ENCODE results near the gene POU4F1. TPM values are rescaled to one million over a fixed set of nuclear protein-coding genes. Genes with fewer than 3 reads are reported as not detected.

Gene POU4F1
- total and polyA plus RNA-seq, 2 of the 13 experiments (the other 11 are each of a cell fraction or from before 2014, with no cell fraction given) = 1.0 to 1.1 TPM

DNA sequence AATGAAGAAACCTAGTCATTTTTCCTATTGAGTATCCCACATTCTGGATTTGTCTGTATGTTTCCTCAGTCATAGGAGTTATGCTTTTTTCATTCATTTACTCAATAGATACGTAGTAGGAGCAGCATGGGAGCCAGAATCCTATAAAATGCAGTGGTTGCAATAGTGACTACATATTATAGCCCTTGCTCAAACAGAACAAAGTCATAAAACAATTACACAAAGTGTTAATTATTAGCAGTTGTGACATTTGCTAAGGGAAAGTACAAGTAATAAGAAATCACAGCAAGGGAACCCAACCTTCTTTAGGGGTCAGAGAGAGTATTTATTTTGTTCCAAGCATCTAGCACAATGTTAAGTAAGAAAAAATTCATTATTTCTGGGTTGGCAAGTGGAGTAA lies 27.7 kb upstream of the POU4F1 start:
- Histone ChIP-seq H3K36me3 (replicated peaks in 1 of 2; ENCODE audit: control insufficient read depth in 1 of 2, insufficient read depth in 2 of 2, low read length in 2 of 2) (peaks cover 3 to 46% of the 10 kb centered on the region in 2 experiments; a peak in 4 of 5 replicates), H4K20me1 (ENCODE audit: insufficient read depth, low read length) (no peaks in the 10 kb centered on the region), H3K4me1 (ENCODE audit: insufficient read depth, low read length) (no peaks in the 10 kb centered on the region), H3K9ac (ENCODE audit: insufficient read depth, low read depth, low read length) (no peak overlapping the region), H2AFZ (ENCODE audit: low read length) (no peak overlapping the region), H3K9me3 (ENCODE audit: low read length) (no peaks in the 10 kb centered on the region), H3K27ac (ENCODE audit: extremely low read length, insufficient read depth, low read length) (no peak overlapping the region), H3K4me3 (replicated peaks in 1 of 3; ENCODE audit: insufficient read depth in 1 of 3, low read depth in 2 of 3, low read length in 3 of 3) (no peak overlapping the region), H3K27me3 (ENCODE audit: control insufficient read depth in 1 of 2, insufficient read depth in 2 of 2, low read length in 2 of 2) (no peaks in the 10 kb centered on the region), H3K79me2 (ENCODE audit: insufficient read depth, low read length) (no peaks in the 10 kb centered on the region), H3K4me2 (ENCODE audit: low read depth, low read length) (no peak overlapping the region)
- ChIA-PET POLR2A (no interaction called here), CTCF (ENCODE audit: low intra/inter-chr PET ratio, low total read pairs) (no interaction called here)
- no TSS peak for BruUV-seq (replicated peaks)
- DNase-seq (ENCODE audit: low spot score) (no peak), FAIRE-seq (no peak), ATAC-seq (no peak)
- WGBS (ENCODE audit: low lambda C conversion rate) = 94% methylated on average over 1 of the region's 1 CpG
- intact Hi-C loops (cut with micrococcal nuclease; ENCODE audit: unreplicated experiment) = no loop called here
- in situ Hi-C loops (cut with HindIII; ENCODE audit: extremely low pct_ligation_motif_present, low pct_unique_long_range_greater_than_20kb) = no loop called here
- no peak for TF ChIP-seq ZNF816 (CRISPR knock-in tag; IDR thresholded peaks at IDR 0.05; ENCODE audit: borderline replicate concordance)
- TF ChIP-seq ZNF790 (CRISPR knock-in tag; IDR thresholded peaks at IDR 0.05; ENCODE audit: borderline replicate concordance) = no peak
- TF ChIP-seq, protein P1, sequence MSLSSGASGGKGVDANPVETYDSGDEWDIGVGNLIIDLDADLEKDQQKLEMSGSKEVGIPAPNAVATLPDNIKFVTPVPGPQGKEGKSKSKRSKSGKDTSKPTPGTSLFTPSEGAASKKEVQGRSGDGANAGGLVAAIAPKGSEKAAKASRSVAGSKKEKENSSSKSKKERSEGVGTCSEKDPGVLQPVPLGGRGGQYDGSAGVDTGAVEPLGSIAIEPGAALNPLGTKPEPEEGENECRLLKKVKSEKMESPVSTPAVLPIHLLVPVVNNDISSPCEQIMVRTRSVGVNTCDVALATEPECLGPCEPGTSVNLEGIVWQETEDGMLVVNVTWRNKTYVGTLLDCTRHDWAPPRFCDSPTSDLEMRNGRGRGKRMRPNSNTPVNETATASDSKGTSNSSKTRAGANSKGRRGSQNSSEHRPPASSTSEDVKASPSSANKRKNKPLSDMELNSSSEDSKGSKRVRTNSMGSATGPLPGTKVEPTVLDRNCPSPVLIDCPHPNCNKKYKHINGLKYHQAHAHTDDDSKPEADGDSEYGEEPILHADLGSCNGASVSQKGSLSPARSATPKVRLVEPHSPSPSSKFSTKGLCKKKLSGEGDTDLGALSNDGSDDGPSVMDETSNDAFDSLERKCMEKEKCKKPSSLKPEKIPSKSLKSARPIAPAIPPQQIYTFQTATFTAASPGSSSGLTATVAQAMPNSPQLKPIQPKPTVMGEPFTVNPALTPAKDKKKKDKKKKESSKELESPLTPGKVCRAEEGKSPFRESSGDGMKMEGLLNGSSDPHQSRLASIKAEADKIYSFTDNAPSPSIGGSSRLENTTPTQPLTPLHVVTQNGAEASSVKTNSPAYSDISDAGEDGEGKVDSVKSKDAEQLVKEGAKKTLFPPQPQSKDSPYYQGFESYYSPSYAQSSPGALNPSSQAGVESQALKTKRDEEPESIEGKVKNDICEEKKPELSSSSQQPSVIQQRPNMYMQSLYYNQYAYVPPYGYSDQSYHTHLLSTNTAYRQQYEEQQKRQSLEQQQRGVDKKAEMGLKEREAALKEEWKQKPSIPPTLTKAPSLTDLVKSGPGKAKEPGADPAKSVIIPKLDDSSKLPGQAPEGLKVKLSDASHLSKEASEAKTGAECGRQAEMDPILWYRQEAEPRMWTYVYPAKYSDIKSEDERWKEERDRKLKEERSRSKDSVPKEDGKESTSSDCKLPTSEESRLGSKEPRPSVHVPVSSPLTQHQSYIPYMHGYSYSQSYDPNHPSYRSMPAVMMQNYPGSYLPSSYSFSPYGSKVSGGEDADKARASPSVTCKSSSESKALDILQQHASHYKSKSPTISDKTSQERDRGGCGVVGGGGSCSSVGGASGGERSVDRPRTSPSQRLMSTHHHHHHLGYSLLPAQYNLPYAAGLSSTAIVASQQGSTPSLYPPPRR (CRISPR knock-in tag; IDR thresholded peaks at IDR 0.05; ENCODE audit: borderline replicate concordance) = no peak
- TF ChIP-seq, protein P2, sequence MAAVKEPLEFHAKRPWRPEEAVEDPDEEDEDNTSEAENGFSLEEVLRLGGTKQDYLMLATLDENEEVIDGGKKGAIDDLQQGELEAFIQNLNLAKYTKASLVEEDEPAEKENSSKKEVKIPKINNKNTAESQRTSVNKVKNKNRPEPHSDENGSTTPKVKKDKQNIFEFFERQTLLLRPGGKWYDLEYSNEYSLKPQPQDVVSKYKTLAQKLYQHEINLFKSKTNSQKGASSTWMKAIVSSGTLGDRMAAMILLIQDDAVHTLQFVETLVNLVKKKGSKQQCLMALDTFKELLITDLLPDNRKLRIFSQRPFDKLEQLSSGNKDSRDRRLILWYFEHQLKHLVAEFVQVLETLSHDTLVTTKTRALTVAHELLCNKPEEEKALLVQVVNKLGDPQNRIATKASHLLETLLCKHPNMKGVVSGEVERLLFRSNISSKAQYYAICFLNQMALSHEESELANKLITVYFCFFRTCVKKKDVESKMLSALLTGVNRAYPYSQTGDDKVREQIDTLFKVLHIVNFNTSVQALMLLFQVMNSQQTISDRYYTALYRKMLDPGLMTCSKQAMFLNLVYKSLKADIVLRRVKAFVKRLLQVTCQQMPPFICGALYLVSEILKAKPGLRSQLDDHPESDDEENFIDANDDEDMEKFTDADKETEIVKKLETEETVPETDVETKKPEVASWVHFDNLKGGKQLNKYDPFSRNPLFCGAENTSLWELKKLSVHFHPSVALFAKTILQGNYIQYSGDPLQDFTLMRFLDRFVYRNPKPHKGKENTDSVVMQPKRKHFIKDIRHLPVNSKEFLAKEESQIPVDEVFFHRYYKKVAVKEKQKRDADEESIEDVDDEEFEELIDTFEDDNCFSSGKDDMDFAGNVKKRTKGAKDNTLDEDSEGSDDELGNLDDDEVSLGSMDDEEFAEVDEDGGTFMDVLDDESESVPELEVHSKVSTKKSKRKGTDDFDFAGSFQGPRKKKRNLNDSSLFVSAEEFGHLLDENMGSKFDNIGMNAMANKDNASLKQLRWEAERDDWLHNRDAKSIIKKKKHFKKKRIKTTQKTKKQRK (IDR thresholded peaks at IDR 0.05; ENCODE audit: low read length) = no peak
- TF ChIP-seq MIER2 (CRISPR knock-in tag; IDR thresholded peaks at IDR 0.05) = no peak
- TF ChIP-seq MTF1 (CRISPR knock-in tag; IDR thresholded peaks at IDR 0.05) = no peak
- no peak for TF ChIP-seq KDM5A (IDR thresholded peaks at IDR 0.05; ENCODE audit: borderline replicate concordance, low read length)
- TF ChIP-seq NCOA5 (CRISPR knock-in tag; IDR thresholded peaks at IDR 0.05) = no peak
- TF ChIP-seq ATF7-NPFF (CRISPR knock-in tag; IDR thresholded peaks at IDR 0.05; ENCODE audit: low read depth) = no peak
- TF ChIP-seq, protein P3, sequence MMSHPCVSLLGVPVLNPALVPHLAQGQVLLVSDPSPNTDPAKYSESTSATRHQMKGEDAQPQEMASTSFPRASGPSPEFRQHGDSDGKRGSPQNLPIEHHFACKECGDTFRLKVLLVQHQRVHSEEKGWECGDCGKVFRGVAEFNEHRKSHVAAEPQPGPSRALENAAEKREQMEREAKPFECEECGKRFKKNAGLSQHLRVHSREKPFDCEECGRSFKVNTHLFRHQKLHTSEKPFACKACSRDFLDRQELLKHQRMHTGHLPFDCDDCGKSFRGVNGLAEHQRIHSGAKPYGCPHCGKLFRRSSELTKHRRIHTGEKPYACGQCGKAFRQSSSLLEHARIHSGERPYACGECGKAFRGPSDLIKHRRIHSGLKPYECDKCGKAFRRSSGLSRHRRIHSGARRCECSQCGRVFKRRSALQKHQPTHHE (CRISPR knock-in tag; IDR thresholded peaks at IDR 0.05; ENCODE audit: borderline replicate concordance) = no peak
- TF ChIP-seq MBD4 (IDR thresholded peaks at IDR 0.05; ENCODE audit: borderline replicate concordance, low read length) = no peak
- no peak for TF ChIP-seq ZNF713 (CRISPR knock-in tag; IDR thresholded peaks at IDR 0.05)
- TF ChIP-seq, protein P4, sequence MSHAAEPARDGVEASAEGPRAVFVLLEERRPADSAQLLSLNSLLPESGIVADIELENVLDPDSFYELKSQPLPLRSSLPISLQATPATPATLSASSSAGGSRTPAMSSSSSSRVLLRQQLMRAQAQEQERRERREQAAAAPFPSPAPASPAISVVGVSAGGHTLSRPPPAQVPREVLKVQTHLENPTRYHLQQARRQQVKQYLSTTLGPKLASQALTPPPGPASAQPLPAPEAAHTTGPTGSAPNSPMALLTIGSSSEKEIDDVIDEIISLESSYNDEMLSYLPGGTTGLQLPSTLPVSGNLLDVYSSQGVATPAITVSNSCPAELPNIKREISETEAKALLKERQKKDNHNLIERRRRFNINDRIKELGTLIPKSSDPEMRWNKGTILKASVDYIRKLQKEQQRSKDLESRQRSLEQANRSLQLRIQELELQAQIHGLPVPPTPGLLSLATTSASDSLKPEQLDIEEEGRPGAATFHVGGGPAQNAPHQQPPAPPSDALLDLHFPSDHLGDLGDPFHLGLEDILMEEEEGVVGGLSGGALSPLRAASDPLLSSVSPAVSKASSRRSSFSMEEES (CRISPR knock-in tag; IDR thresholded peaks at IDR 0.05) = no peak
- TF ChIP-seq ZC3H13 (CRISPR knock-in tag; IDR thresholded peaks at IDR 0.05) = no peak
- TF ChIP-seq RAD21 (CRISPR knock-in tag; IDR thresholded peaks at IDR 0.05) = no peak
